H9 (cell line): Measurements from ENCODE around the gene OSR1. TPM values are rescaled to one million over a fixed set of nuclear protein-coding genes. Genes with fewer than 3 reads are reported as not detected.

Experiments used
- DNase-seq: peaks from one replicate; pipeline ENCODE4 v3.0.0-alpha.2; 2017
- H2AFZ ChIP-seq: one replicate; pipeline ENCODE4 v1.6.1; 2013; ENCODE audit warnings: mild to moderate bottlenecking, low read length, control low read depth, moderate library complexity
- H2AK5ac ChIP-seq: 2 replicates; pipeline ENCODE4 v1.6.1; 2013; ENCODE audit warnings: low read length, control low read depth, mixed read lengths; ENCODE audit not compliant: insufficient read length
- H2BK120ac ChIP-seq: one replicate; pipeline ENCODE4 v1.6.1; 2013; ENCODE audit warnings: low read depth, mild to moderate bottlenecking, low read length, control low read depth, inconsistent platforms; ENCODE audit not compliant: poor library complexity, severe bottlenecking
- H2BK12ac ChIP-seq: 2 replicates; pipeline ENCODE4 v1.6.1; 2013; ENCODE audit warnings: low read length, control low read depth, mixed read lengths, low read depth; ENCODE audit not compliant: insufficient read length
- H2BK15ac ChIP-seq: 2 replicates; pipeline ENCODE4 v1.6.1; 2013; ENCODE audit warnings: low read depth, low read length, control low read depth
- H2BK20ac ChIP-seq: one replicate; pipeline ENCODE4 v1.6.1; 2013; ENCODE audit warnings: low read depth, mild to moderate bottlenecking, low read length, control low read depth, inconsistent platforms; ENCODE audit not compliant: poor library complexity, severe bottlenecking
- H2BK5ac ChIP-seq: 2 replicates; pipeline ENCODE4 v1.6.1; 2013; ENCODE audit warnings: low read length, control low read depth, mixed read lengths; ENCODE audit not compliant: insufficient read length
- H3K14ac ChIP-seq: 2 replicates; pipeline ENCODE4 v1.6.1; 2013; ENCODE audit warnings: low read length, control low read depth; ENCODE audit not compliant: insufficient read depth
- H3K18ac ChIP-seq: 2 replicates; pipeline ENCODE4 v1.6.1; 2013; ENCODE audit warnings: low read depth, mild to moderate bottlenecking, mixed read lengths, low read length, control low read depth; ENCODE audit not compliant: insufficient read length
- H3K23ac ChIP-seq: 2 replicates; pipeline ENCODE4 v1.6.1; 2013; ENCODE audit warnings: low read length, control low read depth, mixed read lengths, low read depth; ENCODE audit not compliant: insufficient read length
- H3K23me2 ChIP-seq: 2 replicates; pipeline ENCODE4 v1.6.1; 2013; ENCODE audit warnings: low read depth, mild to moderate bottlenecking, mixed read lengths, low read length, control low read depth; ENCODE audit not compliant: insufficient read length, poor library complexity, severe bottlenecking
- H3K27ac ChIP-seq: 2 replicates; pipeline ENCODE4 v1.5.1; 2013; ENCODE audit warnings: low read length, control low read depth, mixed read lengths, low read depth; ENCODE audit not compliant: insufficient read length
- H3K27me3 ChIP-seq: 2 replicates; pipeline ENCODE4 v1.6.1; 2013; ENCODE audit warnings: low read length, control low read depth, inconsistent platforms; ENCODE audit not compliant: insufficient read depth
- H3K4ac ChIP-seq: 2 replicates; pipeline ENCODE4 v1.6.1; 2013; ENCODE audit warnings: low read depth, mild to moderate bottlenecking, control low read depth, inconsistent platforms, low read length, moderate library complexity
- H3K4me1 ChIP-seq: 2 replicates; pipeline ENCODE4 v1.6.1; 2013; ENCODE audit warnings: low read length, control low read depth, inconsistent platforms; ENCODE audit not compliant: insufficient read depth
- H3K4me2 ChIP-seq: 2 replicates; pipeline ENCODE4 v1.6.1; 2013; ENCODE audit warnings: low read length, control low read depth, mixed read lengths; ENCODE audit not compliant: insufficient read length, insufficient read depth
- H3K56ac ChIP-seq: 2 replicates; pipeline ENCODE4 v1.6.1; 2013; ENCODE audit warnings: low read depth, mild to moderate bottlenecking, mixed read lengths, low read length, control low read depth; ENCODE audit not compliant: insufficient read length
- H3K79me1 ChIP-seq: 2 replicates; pipeline ENCODE4 v1.6.1; 2013; ENCODE audit warnings: low read depth, mild to moderate bottlenecking, moderate library complexity, low read length, control low read depth, inconsistent platforms; ENCODE audit not compliant: insufficient read depth, poor library complexity, severe bottlenecking
- H3K79me2 ChIP-seq: 2 replicates; pipeline ENCODE4 v1.6.1; 2013; ENCODE audit warnings: low read length, control low read depth, inconsistent platforms; ENCODE audit not compliant: insufficient read depth
- H3K9ac ChIP-seq: 2 replicates; pipeline ENCODE4 v1.6.1; 2013; ENCODE audit warnings: low read length, control low read depth, mixed read lengths; ENCODE audit not compliant: insufficient read length; ENCODE audit errors: extremely low read depth
- H3K9me3 ChIP-seq: one replicate; pipeline ENCODE4 v1.6.1; 2013; ENCODE audit warnings: low read depth, low read length, inconsistent platforms; ENCODE audit not compliant: control insufficient read depth
- H3T11ph ChIP-seq: one replicate; pipeline ENCODE4 v1.6.1; 2013; ENCODE audit warnings: mild to moderate bottlenecking, low read length, control low read depth, inconsistent platforms
- H4K20me1 ChIP-seq: one replicate; pipeline ENCODE4 v1.6.1; 2013; ENCODE audit not compliant: control insufficient read depth, insufficient read length, insufficient read depth
- H4K5ac ChIP-seq: 2 replicates; pipeline ENCODE4 v1.6.1; 2013; ENCODE audit warnings: low read depth, mild to moderate bottlenecking, mixed read lengths, low read length, control low read depth; ENCODE audit not compliant: insufficient read length
- H4K8ac ChIP-seq: replicated peaks from 2 replicates; pipeline ENCODE4 v1.6.1; 2013; ENCODE audit warnings: low read length, control low read depth, mixed read lengths, low read depth; ENCODE audit not compliant: insufficient read length
- H4K91ac ChIP-seq: 2 replicates; pipeline ENCODE4 v1.6.1; 2013; ENCODE audit warnings: low read depth, mild to moderate bottlenecking, moderate library complexity, mixed read lengths, low read length, control low read depth; ENCODE audit not compliant: insufficient read length
- H3K27ac Mint-ChIP-seq, 3 experiments: 2 replicates in 2 of 3; 3 replicates in 1 of 3; pipeline ENCODE4 v1.8.0; 2020 to 2021; ENCODE audit warnings: mixed read lengths in 3 of 3, mild to moderate bottlenecking in 1 of 3, moderate library complexity in 1 of 3
- H3K27me3 Mint-ChIP-seq: 2 replicates; pipeline ENCODE4 v1.8.0; 2021; ENCODE audit warnings: low read depth, mild to moderate bottlenecking, moderate library complexity, mixed read lengths
- H3K36me3 Mint-ChIP-seq, 3 experiments: 2 replicates in 2 of 3; 3 replicates in 1 of 3; pipeline ENCODE4 v1.8.0; 2020 to 2021; ENCODE audit warnings: low read depth in 3 of 3, mixed read lengths in 3 of 3; ENCODE audit not compliant: insufficient read depth in 1 of 3
- H3K4me1 Mint-ChIP-seq, 2 experiments: 2 replicates each; pipeline ENCODE4 v1.8.0; 2020; ENCODE audit warnings: mixed read lengths in 2 of 2
- H3K4me3 Mint-ChIP-seq, 2 experiments: 2 replicates in 1 of 2; 3 replicates in 1 of 2; pipeline ENCODE4 v1.8.0; 2020 to 2021; ENCODE audit warnings: mild to moderate bottlenecking in 2 of 2, mixed read lengths in 2 of 2, moderate library complexity in 1 of 2
- H3K9me3 Mint-ChIP-seq, 2 experiments: 2 replicates in 1 of 2; 3 replicates in 1 of 2; pipeline ENCODE4 v1.8.0; 2020; ENCODE audit warnings: mild to moderate bottlenecking in 2 of 2, mixed read lengths in 2 of 2, moderate library complexity in 1 of 2
- CTCF ChIP-seq: fragments of 200-600 bp; sonication (generic); conservative IDR thresholded peaks from 3 replicates; pipeline ENCODE4 v1.8.0; 2021; ENCODE audit warnings: antibody characterized with exemption, mild to moderate bottlenecking
- WGBS: extraction: QIAGEN DNeasy Blood & Tissue Kit; methylation state at CpG from one replicate; pipeline ENCODE4 v1.1.7; 2013; ENCODE audit warnings: missing lambda C conversion rate, low lambda C conversion rate, mixed read lengths; ENCODE audit not compliant: insufficient read length; ENCODE audit errors: extremely low coverage; 5-methylcytosine and 5-hydroxymethylcytosine counted together
- total RNA-seq: library from RNA; stranded (reverse); gene quantifications from 2 replicates; pipeline ENCODE4 v1.2.1, GENCODE V29; 2021

Gene OSR1
- total RNA-seq, 1 experiment from 2014 or later = 0.35 TPM

DNA sequence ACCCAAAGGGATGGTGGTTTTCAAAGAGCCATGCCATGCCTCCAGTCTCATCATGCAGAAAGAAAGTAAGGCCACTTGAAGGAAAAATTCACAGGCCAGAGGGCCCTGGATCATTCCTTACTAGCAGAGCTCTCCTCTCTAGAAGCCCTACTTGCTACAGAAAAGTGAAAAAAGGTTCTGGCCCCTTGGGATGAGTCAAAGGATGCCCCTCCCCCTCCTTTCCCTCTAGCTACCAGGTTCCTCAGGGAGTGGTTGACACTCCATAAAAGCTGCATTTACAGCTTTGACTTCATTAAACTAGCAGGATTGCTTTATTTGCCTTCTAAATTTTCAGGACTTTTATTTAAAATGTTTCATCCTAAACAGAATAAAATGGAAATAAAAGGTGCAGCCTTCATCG lies 21.2 kb downstream of the OSR1 start:
- H3T11ph ChIP-seq = no peak overlapping the region
- Mint-ChIP-seq H3K27me3 (no peaks in the 10 kb centered on the region), H3K9me3 (peaks cover 0 to 3% of the 10 kb centered on the region in 2 experiments; a peak in 2 of 5 replicates), H3K4me3 (no peak overlapping the region), H3K4me1 (no peaks in the 10 kb centered on the region), H3K36me3 (0 out of 7 replicates have a peak, but pooled peaks cover 0 to 5% (median 0%) of the 10 kb centered on the region in 3 experiments), H3K27ac (no peak overlapping the region)
- no peak overlapping the region for H3K4me2 ChIP-seq
- no peaks in the 10 kb centered on the region for H4K20me1 ChIP-seq
- no CpG with 5 or more reads among the region's 1 CpG for WGBS
- DNase-seq = no peak
- no peak overlapping the region for H3K23ac ChIP-seq
- no peaks in the 10 kb centered on the region for H3K79me1 ChIP-seq
- H3K14ac ChIP-seq = no peak overlapping the region
- H3K56ac ChIP-seq = no peak overlapping the region
- TF ChIP-seq CTCF = no peak
- no peak overlapping the region for H4K5ac ChIP-seq
- H3K9me3 ChIP-seq = no peaks in the 10 kb centered on the region
- H3K18ac ChIP-seq = no peak overlapping the region
- H3K4me1 ChIP-seq = no peaks in the 10 kb centered on the region
- H2BK5ac ChIP-seq = no peak overlapping the region
- H3K23me2 ChIP-seq = no peaks in the 10 kb centered on the region
- no peak overlapping the region for H3K27ac ChIP-seq
- no peak overlapping the region for H3K4ac ChIP-seq
- no peak overlapping the region for H2BK15ac ChIP-seq
- H2BK20ac ChIP-seq = no peak overlapping the region
- H2BK120ac ChIP-seq = no peak overlapping the region
- no peak overlapping the region for H2AK5ac ChIP-seq
- no peaks in the 10 kb centered on the region for H3K27me3 ChIP-seq
- no peak overlapping the region for H2BK12ac ChIP-seq
- H2AFZ ChIP-seq = no peak overlapping the region
- H4K8ac ChIP-seq = no peak overlapping the region
- H4K91ac ChIP-seq = no peak overlapping the region
- no peak overlapping the region for H3K9ac ChIP-seq
- no peaks in the 10 kb centered on the region for H3K79me2 ChIP-seq
